Panc1 (cell line): ENCODE data around the gene BRD1. TPM values are rescaled to one million over a fixed set of nuclear protein-coding genes. Genes with fewer than 3 reads are reported as not detected.

Source experiments
- ATAC-seq: fragments of 200-7000 bp; cut with Tn5 transposase; 2 replicates; pipeline ENCODE4 v1.9.1; 2020; ENCODE audit warnings: mild to moderate bottlenecking, moderate library complexity
- BruUV-seq: library from RNA; stranded (reverse); fragments of 400-500 nt; replicated peaks from 2 replicates; lab custom pipeline; 2021; lab: Mats Ljungman, UMichigan
- CTCF ChIA-PET: fragments of 300-600 bp; sonication (Branson Sonifier 250); formaldehyde crosslinking; loops from one replicate; lab custom pipeline; 2022; ENCODE audit warnings: antibody characterized with exemption; lab: Charles Lee
- POLR2A ChIA-PET: fragments of 300-600 bp; sonication (Branson Sonifier 250); formaldehyde crosslinking; loops from one replicate; lab custom pipeline; 2022; ENCODE audit warnings: antibody characterized with exemption; lab: Charles Lee
- DNase-seq: peaks from one replicate; pipeline ENCODE4 v3.0.0-alpha.2; 2010; ENCODE audit warnings: low read depth, low spot score
- H3K27ac ChIP-seq: 2 replicates; pipeline ENCODE4 v1.5.1; 2011; ENCODE audit warnings: mild to moderate bottlenecking, low read length, inconsistent platforms
- H3K27me3 ChIP-seq: fragments of 200-500 bp; sonication (Bioruptor generic); 2 replicates; pipeline ENCODE4 v1.6.0; 2014; ENCODE audit warnings: low read length, inconsistent platforms; ENCODE audit not compliant: control insufficient read depth, insufficient read depth
- H3K36me3 ChIP-seq: fragments of 200-500 bp; sonication (Bioruptor generic); 2 replicates; pipeline ENCODE4 v1.5.1; 2014; ENCODE audit warnings: inconsistent platforms, mild to moderate bottlenecking, low read length, moderate library complexity; ENCODE audit not compliant: control insufficient read depth, insufficient read depth
- H3K4me1 ChIP-seq: 2 replicates; pipeline ENCODE4 v1.5.1; 2011; ENCODE audit warnings: inconsistent platforms, mild to moderate bottlenecking, low read length, moderate library complexity; ENCODE audit not compliant: control insufficient read depth, insufficient read depth
- H3K4me3 ChIP-seq, 2 experiments: 2 replicates each; pipeline ENCODE4 v1.5.1; 2011 to 2012; ENCODE audit warnings: low read depth in 2 of 2, low read length in 2 of 2, mild to moderate bottlenecking in 2 of 2, inconsistent platforms in 1 of 2, moderate library complexity in 1 of 2
- H3K9me3 ChIP-seq: fragments of 200-500 bp; sonication (Bioruptor generic); 2 replicates; pipeline ENCODE4 v1.5.1; 2014; ENCODE audit warnings: low read depth, mild to moderate bottlenecking, inconsistent platforms, low read length, moderate library complexity; ENCODE audit not compliant: control insufficient read depth, insufficient read depth
- POLR2AphosphoS5 ChIP-seq: IDR thresholded peaks from 2 replicates; pipeline ENCODE4 v1.6.1; 2012; ENCODE audit warnings: mild to moderate bottlenecking, low read depth, low read length, moderate library complexity
- SIN3A ChIP-seq: IDR thresholded peaks from 2 replicates; pipeline ENCODE4 v1.6.1; 2012; ENCODE audit warnings: low read depth, mild to moderate bottlenecking, low read length, moderate library complexity, borderline replicate concordance; ENCODE audit not compliant: insufficient read depth
- TCF7L2 ChIP-seq: IDR thresholded peaks from 2 replicates; pipeline ENCODE4 v1.6.1; 2011; ENCODE audit warnings: mild to moderate bottlenecking, low read depth, low read length, inconsistent platforms
- in situ Hi-C: cut with HindIII; loops from 2 replicates; pipeline ENCODE4 v1.10.0; 2016; ENCODE audit warnings: low sequenced_read_pairs, low pct_unique_long_range_greater_than_20kb
- intact Hi-C: fragments of 100-400 bp; cut with micrococcal nuclease; formaldehyde crosslinking; loops from one replicate; pipeline ENCODE4 v1.10.0; 2022; ENCODE audit not compliant: unreplicated experiment
- total RNA-seq: library from RNA; stranded (reverse); gene quantifications from one replicate; pipeline ENCODE4 v1.2.1, GENCODE V29; 2021; ENCODE audit not compliant: unreplicated experiment
- TF ChIP-seq, protein P1 (sequence below): fragments of 450-650 bp; IDR thresholded peaks from 2 replicates; pipeline ENCODE4 v1.5.1; 2017; ENCODE audit warnings: mild to moderate bottlenecking
- TF ChIP-seq, protein P2 (sequence below), 2 experiments: IDR thresholded peaks; 2 replicates each; pipeline ENCODE4 v1.6.1; 2011 to 2012; ENCODE audit warnings: low read depth in 2 of 2, control low read depth in 1 of 2, low read length in 1 of 2, mild to moderate bottlenecking in 1 of 2, moderate library complexity in 1 of 2; ENCODE audit not compliant: insufficient read depth in 1 of 2

The BRD1 gene
- total RNA-seq, 1 experiment from 2014 or later, result 24.0 TPM

DNA sequence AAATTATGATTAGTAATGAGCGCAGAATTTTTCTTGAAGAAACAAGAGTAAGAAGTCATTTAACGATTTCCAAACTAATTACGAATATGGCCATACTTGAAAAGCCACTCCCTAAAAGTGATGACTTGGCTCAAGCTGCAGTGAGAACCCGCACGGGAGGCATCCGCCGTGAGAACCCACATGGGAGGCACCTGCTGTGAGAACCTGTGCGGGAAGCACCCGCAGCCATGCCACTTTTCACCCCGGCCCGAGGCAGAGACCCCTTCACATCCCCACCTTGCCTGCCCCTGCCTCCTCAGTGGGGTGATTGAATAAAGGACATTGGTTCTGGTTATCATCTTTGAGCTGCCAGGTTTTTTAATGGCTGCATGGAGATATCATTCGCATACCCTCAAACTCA, 89.7 kb downstream of the BRD1 start:
- no peak for ATAC-seq
- TF ChIP-seq, protein P1, sequence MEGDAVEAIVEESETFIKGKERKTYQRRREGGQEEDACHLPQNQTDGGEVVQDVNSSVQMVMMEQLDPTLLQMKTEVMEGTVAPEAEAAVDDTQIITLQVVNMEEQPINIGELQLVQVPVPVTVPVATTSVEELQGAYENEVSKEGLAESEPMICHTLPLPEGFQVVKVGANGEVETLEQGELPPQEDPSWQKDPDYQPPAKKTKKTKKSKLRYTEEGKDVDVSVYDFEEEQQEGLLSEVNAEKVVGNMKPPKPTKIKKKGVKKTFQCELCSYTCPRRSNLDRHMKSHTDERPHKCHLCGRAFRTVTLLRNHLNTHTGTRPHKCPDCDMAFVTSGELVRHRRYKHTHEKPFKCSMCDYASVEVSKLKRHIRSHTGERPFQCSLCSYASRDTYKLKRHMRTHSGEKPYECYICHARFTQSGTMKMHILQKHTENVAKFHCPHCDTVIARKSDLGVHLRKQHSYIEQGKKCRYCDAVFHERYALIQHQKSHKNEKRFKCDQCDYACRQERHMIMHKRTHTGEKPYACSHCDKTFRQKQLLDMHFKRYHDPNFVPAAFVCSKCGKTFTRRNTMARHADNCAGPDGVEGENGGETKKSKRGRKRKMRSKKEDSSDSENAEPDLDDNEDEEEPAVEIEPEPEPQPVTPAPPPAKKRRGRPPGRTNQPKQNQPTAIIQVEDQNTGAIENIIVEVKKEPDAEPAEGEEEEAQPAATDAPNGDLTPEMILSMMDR, result no peak
- TF ChIP-seq, protein P2, sequence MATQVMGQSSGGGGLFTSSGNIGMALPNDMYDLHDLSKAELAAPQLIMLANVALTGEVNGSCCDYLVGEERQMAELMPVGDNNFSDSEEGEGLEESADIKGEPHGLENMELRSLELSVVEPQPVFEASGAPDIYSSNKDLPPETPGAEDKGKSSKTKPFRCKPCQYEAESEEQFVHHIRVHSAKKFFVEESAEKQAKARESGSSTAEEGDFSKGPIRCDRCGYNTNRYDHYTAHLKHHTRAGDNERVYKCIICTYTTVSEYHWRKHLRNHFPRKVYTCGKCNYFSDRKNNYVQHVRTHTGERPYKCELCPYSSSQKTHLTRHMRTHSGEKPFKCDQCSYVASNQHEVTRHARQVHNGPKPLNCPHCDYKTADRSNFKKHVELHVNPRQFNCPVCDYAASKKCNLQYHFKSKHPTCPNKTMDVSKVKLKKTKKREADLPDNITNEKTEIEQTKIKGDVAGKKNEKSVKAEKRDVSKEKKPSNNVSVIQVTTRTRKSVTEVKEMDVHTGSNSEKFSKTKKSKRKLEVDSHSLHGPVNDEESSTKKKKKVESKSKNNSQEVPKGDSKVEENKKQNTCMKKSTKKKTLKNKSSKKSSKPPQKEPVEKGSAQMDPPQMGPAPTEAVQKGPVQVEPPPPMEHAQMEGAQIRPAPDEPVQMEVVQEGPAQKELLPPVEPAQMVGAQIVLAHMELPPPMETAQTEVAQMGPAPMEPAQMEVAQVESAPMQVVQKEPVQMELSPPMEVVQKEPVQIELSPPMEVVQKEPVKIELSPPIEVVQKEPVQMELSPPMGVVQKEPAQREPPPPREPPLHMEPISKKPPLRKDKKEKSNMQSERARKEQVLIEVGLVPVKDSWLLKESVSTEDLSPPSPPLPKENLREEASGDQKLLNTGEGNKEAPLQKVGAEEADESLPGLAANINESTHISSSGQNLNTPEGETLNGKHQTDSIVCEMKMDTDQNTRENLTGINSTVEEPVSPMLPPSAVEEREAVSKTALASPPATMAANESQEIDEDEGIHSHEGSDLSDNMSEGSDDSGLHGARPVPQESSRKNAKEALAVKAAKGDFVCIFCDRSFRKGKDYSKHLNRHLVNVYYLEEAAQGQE (IDR thresholded peaks at IDR 0.05; ENCODE audit: insufficient read depth in 1 of 2, low read depth in 2 of 2, low read length in 1 of 2), result no peak
- TF ChIP-seq SIN3A (no peak), TCF7L2 (no peak), POLR2AphosphoS5 (no peak)
- POLR2A ChIA-PET, result no interaction called here

DNA sequence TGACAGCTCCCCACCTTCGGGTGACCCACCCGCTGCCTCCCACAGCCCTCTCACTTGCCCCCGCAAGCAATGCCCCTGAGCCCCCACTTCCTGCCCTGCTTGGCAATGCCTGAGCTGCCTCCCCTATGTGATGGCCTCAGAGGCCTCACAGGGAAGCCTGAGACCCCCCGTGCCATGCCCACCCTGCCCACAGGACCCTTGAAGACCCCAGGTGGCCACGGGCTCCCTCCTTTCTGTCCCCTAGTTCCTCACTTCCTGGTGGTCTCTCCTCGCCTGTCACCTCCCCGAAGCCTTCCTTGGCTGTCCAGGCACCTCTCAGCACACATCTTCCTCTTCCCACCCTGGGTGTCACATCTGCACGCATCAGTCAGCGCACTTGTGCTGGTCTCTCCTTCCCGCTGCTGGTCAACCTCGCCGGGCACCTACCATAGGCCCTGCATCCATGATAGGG, 90.5 kb downstream of the BRD1 start:
- in situ Hi-C loops (no loop called here), intact Hi-C loops (no loop called here)
- no peak for ATAC-seq
- POLR2A ChIA-PET, result no interaction called here
- H3K36me3 ChIP-seq, result no peaks in the 10 kb centered on the region
- no peaks in the 10 kb centered on the region for H3K9me3 ChIP-seq
- no peak overlapping the region for H3K27ac ChIP-seq
- no peak overlapping the region for H3K4me3 ChIP-seq
- TF ChIP-seq, protein P1, result no peak
- TF ChIP-seq, protein P2 (IDR thresholded peaks at IDR 0.05; ENCODE audit: insufficient read depth in 1 of 2, low read depth in 2 of 2, low read length in 1 of 2), result no peak
- TF ChIP-seq TCF7L2 (no peak), SIN3A (no peak), POLR2AphosphoS5 (no peak)
- no TSS peak for BruUV-seq
- DNase-seq, result no peak
- peaks cover 7% of the 10 kb centered on the region; the same call in 1 of the 2 replicates for H3K27me3 ChIP-seq
- no peaks in the 10 kb centered on the region for H3K4me1 ChIP-seq
- CTCF ChIA-PET, result no interaction called here

More for the DNA sequence above, 89.7 kb downstream of the BRD1 start:
- in situ Hi-C loops (no loop called here), intact Hi-C loops (no loop called here)
- no peak for DNase-seq
- no peak overlapping the region for H3K27ac ChIP-seq
- H3K4me1 ChIP-seq, result no peaks in the 10 kb centered on the region
- H3K4me3 ChIP-seq, result no peak overlapping the region
- H3K36me3 ChIP-seq, result no peaks in the 10 kb centered on the region
- H3K9me3 ChIP-seq, result no peaks in the 10 kb centered on the region
- BruUV-seq, result no TSS peak
- CTCF ChIA-PET, result no interaction called here
- H3K27me3 ChIP-seq, result peaks cover 3% of the 10 kb centered on the region; the same call in 1 of the 2 replicates
